Mononuclear cell (primary cell): Measurements from ENCODE around the gene TMEM38A. TPM values are rescaled to one million over a fixed set of nuclear protein-coding genes. Genes with fewer than 3 reads are reported as not detected.

Experiments
- H3K27me3 ChIP-seq: 2 replicates; pipeline ENCODE4 v1.6.0; 2011; ENCODE audit warnings: low read length, control low read depth; ENCODE audit not compliant: insufficient read depth
- H3K4me1 ChIP-seq: 2 replicates; pipeline ENCODE4 v1.5.1; 2011; ENCODE audit warnings: mild to moderate bottlenecking, low read length, control low read depth; ENCODE audit not compliant: insufficient read depth
- H3K4me3 ChIP-seq: 2 replicates; pipeline ENCODE4 v1.5.1; 2011; ENCODE audit warnings: mild to moderate bottlenecking, low read length, moderate library complexity
- H3K9me3 ChIP-seq: 2 replicates; pipeline ENCODE4 v1.5.1; 2011; ENCODE audit warnings: low read depth, mild to moderate bottlenecking, control low read depth, low read length
- total RNA-seq: library from RNA; depleted of rRNA; stranded (reverse); fragments of >200 nt; gene quantifications from one replicate; pipeline ENCODE4 v1.2.3, GENCODE V29; 2012

TMEM38A gene
- total RNA-seq = 2.7 TPM

- H3K27me3 ChIP-seq = no peaks in the 10 kb centered on the region
- H3K4me1 ChIP-seq = peaks cover 52% of the 10 kb centered on the region
- peak within 1 kb of the TSS; percentile 90 for H3K4me3 ChIP-seq
- no peaks in the 10 kb centered on the region for H3K9me3 ChIP-seq
Measured at GRCh38 chr19:16660763-16661479, at the start of gene TMEM38A. TSS of gene TMEM38A (plus strand) at chr19:16661139. CDS start at chr19:16661218, 79 bp downstream.

- Histone ChIP-seq H3K4me3 (no peak overlapping the region), H3K4me1 (peaks cover 81% of the 10 kb centered on the region), H3K27me3 (no peaks in the 10 kb centered on the region), H3K9me3 (no peaks in the 10 kb centered on the region)
Measured at GRCh38 chr19:16612636-16613035, 48.3 kb upstream of the TMEM38A start.

GRCh38 chr19:16613841-16614240, 47.1 kb upstream of the TMEM38A start:
- no peak overlapping the region for H3K4me3 ChIP-seq
- H3K27me3 ChIP-seq = no peaks in the 10 kb centered on the region
- H3K4me1 ChIP-seq = peaks cover 81% of the 10 kb centered on the region
- no peaks in the 10 kb centered on the region for H3K9me3 ChIP-seq

- Histone ChIP-seq H3K9me3 (no peaks in the 10 kb centered on the region), H3K4me1 (peaks cover 84% of the 10 kb centered on the region), H3K4me3 (no peak overlapping the region), H3K27me3 (no peaks in the 10 kb centered on the region)
Measured at GRCh38 chr19:16614941-16615340, 46.0 kb upstream of the TMEM38A start.

- Histone ChIP-seq H3K9me3 (no peaks in the 10 kb centered on the region), H3K4me3 (no peak overlapping the region), H3K4me1 (peaks cover 78% of the 10 kb centered on the region), H3K27me3 (no peaks in the 10 kb centered on the region)
Measured at GRCh38 chr19:16615808-16616207, 45.1 kb upstream of the TMEM38A start.

- H3K4me1 ChIP-seq = peaks cover 63% of the 10 kb centered on the region
Measured at GRCh38 chr19:16618248-16618647, 42.7 kb upstream of the TMEM38A start.

GRCh38 chr19:16619457-16619856, 41.5 kb upstream of the TMEM38A start:
- peaks cover 51% of the 10 kb centered on the region for H3K4me1 ChIP-seq
- H3K4me3 ChIP-seq = no peak overlapping the region
- H3K27me3 ChIP-seq = no peaks in the 10 kb centered on the region
- H3K9me3 ChIP-seq = no peaks in the 10 kb centered on the region

More at GRCh38 chr19:16618248-16618647, 42.7 kb upstream of the TMEM38A start:
- Histone ChIP-seq H3K4me3 (no peak overlapping the region), H3K27me3 (no peaks in the 10 kb centered on the region), H3K9me3 (no peaks in the 10 kb centered on the region)

GRCh38 chr19:16620018-16620417, 40.9 kb upstream of the TMEM38A start:
- no peaks in the 10 kb centered on the region for H3K27me3 ChIP-seq
- H3K4me3 ChIP-seq = no peak overlapping the region
- peaks cover 48% of the 10 kb centered on the region for H3K4me1 ChIP-seq

GRCh38 chr19:16620584-16620983, 40.4 kb upstream of the TMEM38A start:
- no peak overlapping the region for H3K4me3 ChIP-seq
- no peaks in the 10 kb centered on the region for H3K27me3 ChIP-seq
- H3K4me1 ChIP-seq = peaks cover 48% of the 10 kb centered on the region
- H3K9me3 ChIP-seq = no peaks in the 10 kb centered on the region

More at GRCh38 chr19:16620018-16620417, 40.9 kb upstream of the TMEM38A start:
- H3K9me3 ChIP-seq = no peaks in the 10 kb centered on the region

- Histone ChIP-seq H3K4me3 (no peak overlapping the region), H3K27me3 (no peaks in the 10 kb centered on the region), H3K9me3 (no peaks in the 10 kb centered on the region), H3K4me1 (peaks cover 48% of the 10 kb centered on the region)
Measured at GRCh38 chr19:16621165-16621800, 39.7 kb upstream of the TMEM38A start.

- no peak overlapping the region for H3K4me3 ChIP-seq
- no peaks in the 10 kb centered on the region for H3K27me3 ChIP-seq
- H3K9me3 ChIP-seq = no peaks in the 10 kb centered on the region
- peaks cover 42% of the 10 kb centered on the region for H3K4me1 ChIP-seq
Measured at GRCh38 chr19:16623066-16623465, 37.9 kb upstream of the TMEM38A start.

GRCh38 chr19:16623576-16623975, 37.4 kb upstream of the TMEM38A start:
- peaks cover 37% of the 10 kb centered on the region for H3K4me1 ChIP-seq
- H3K4me3 ChIP-seq = no peak overlapping the region
- no peaks in the 10 kb centered on the region for H3K9me3 ChIP-seq
- H3K27me3 ChIP-seq = no peaks in the 10 kb centered on the region

- H3K4me1 ChIP-seq = peaks cover 36% of the 10 kb centered on the region
- no peaks in the 10 kb centered on the region for H3K9me3 ChIP-seq
Measured at GRCh38 chr19:16624236-16624635, 36.7 kb upstream of the TMEM38A start.

GRCh38 chr19:16625163-16625958, 35.6 kb upstream of the TMEM38A start:
- Histone ChIP-seq H3K4me3 (no peak overlapping the region), H3K9me3 (no peaks in the 10 kb centered on the region), H3K27me3 (no peaks in the 10 kb centered on the region), H3K4me1 (peaks cover 37% of the 10 kb centered on the region)

More at GRCh38 chr19:16624236-16624635, 36.7 kb upstream of the TMEM38A start:
- Histone ChIP-seq H3K4me3 (no peak overlapping the region), H3K27me3 (no peaks in the 10 kb centered on the region)

GRCh38 chr19:16626796-16627192, 34.1 kb upstream of the TMEM38A start:
- peaks cover 37% of the 10 kb centered on the region for H3K4me1 ChIP-seq
- no peaks in the 10 kb centered on the region for H3K9me3 ChIP-seq
- H3K4me3 ChIP-seq = peak overlapping the region; percentile 88
- H3K27me3 ChIP-seq = no peaks in the 10 kb centered on the region
